Prostate gland (tissue), 2 donors: ENCODE data around the gene ETV5. TPM values are rescaled to one million over a fixed set of nuclear protein-coding genes. Genes with fewer than 3 reads are reported as not detected.

Source experiments
- DNase-seq: peaks from one replicate; pipeline ENCODE4 v3.0.0-alpha.2; 2019; ENCODE audit warnings: low spot score
- H3K27ac ChIP-seq, 2 donors: fragments of 200-600 bp; sonication (generic); 2 replicates each; pipeline ENCODE4 v1.5.1; 2017 to 2019
- H3K27me3 ChIP-seq: fragments of 200-600 bp; sonication (generic); replicated peaks from 2 replicates; pipeline ENCODE4 v1.5.1; 2019; ENCODE audit not compliant: insufficient read depth
- H3K36me3 ChIP-seq, 2 donors: fragments of 200-600 bp; sonication (generic); 1 replicate in 1 of 2; 2 replicates in 1 of 2; pipeline versions ENCODE4 v1.5.1 to v1.8.1; 2017 to 2019
- H3K4me1 ChIP-seq: fragments of 200-600 bp; sonication (generic); replicated peaks from 2 replicates; pipeline ENCODE4 v1.5.1; 2019
- H3K4me3 ChIP-seq, 2 donors: fragments of 200-600 bp; sonication (generic); 2 replicates each; pipeline ENCODE4 v1.5.1; 2017 to 2019
- H3K9me3 ChIP-seq: fragments of 200-600 bp; sonication (generic); 2 replicates; pipeline ENCODE4 v1.5.1; 2017
- CTCF ChIP-seq, 4 experiments: fragments of 200-600 bp in 2 of 4; fragments of 450-650 bp in 2 of 4; sonication (generic) in 2 of 4; IDR thresholded peaks; 1 replicate in 3 of 4; 2 replicates in 1 of 4; pipeline ENCODE4 v1.5.1; 2016 to 2019; ENCODE audit warnings: antibody characterized with exemption in 4 of 4, mild to moderate bottlenecking in 2 of 4, moderate library complexity in 2 of 4
- POLR2A ChIP-seq: fragments of 450-650 bp; IDR thresholded peaks from one replicate; pipeline ENCODE4 v1.6.1; 2016; ENCODE audit warnings: antibody characterized with exemption, mild to moderate bottlenecking
- POLR2AphosphoS5 ChIP-seq: sonication (generic); formaldehyde crosslinking; IDR thresholded peaks from one replicate; pipeline ENCODE4 v1.6.1; 2017; ENCODE audit warnings: antibody characterized with exemption
- WGBS: methylation state at CpG from one replicate; pipeline ENCODE4 v1.1.5; 2018; 5-methylcytosine and 5-hydroxymethylcytosine counted together
- intact Hi-C: fragments of 100-400 bp; cut with DNase I; formaldehyde crosslinking; loops from one replicate; pipeline ENCODE4 v1.14.2; 2022
- small RNA-seq, 2 donors: library from RNA; depleted of rRNA; stranded (forward); fragments of <200 nt; gene quantifications; one replicate each; pipeline ENCODE3, GENCODE V24; 2016
- total RNA-seq, 2 donors: library from RNA; depleted of rRNA; stranded (reverse); fragments of >200 nt; gene quantifications; one replicate each; pipeline ENCODE4 v1.1.0, GENCODE V29; 2016

The ETV5 gene
- total RNA-seq, 2 donors from 2014 or later: 16.5 to 17.6 TPM

DNA sequence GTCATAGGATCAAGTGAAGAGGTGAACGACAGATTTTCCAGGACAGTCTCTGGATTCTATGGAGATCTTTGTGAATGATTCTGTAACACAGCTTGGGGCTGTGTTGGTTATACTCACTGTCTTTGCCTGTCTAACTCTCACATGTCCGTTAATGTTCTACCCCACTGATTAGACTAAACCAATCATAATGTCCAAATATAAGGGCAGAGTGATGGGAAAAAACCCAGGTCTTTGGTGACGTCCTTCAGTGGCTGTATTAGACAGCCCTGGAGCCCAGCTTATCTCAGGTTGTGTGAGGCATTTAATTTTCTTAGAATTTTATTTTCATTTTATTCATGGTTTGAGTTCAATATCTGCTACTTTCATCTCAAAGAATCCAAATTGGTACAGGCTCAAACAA is 111.8 kb downstream of the ETV5 start:
- Histone ChIP-seq H3K27ac (no peak overlapping the region), H3K4me1 (no peaks in the 10 kb centered on the region), H3K36me3 (no peaks in the 10 kb centered on the region), H3K27me3 (no peaks in the 10 kb centered on the region), H3K9me3 (no peaks in the 10 kb centered on the region), H3K4me3 (no peak overlapping the region)
- no peak for DNase-seq
- no peak for TF ChIP-seq POLR2A
- TF ChIP-seq CTCF (IDR thresholded peaks at IDR 0.05): no peak
- TF ChIP-seq POLR2AphosphoS5: no peak
- 92% methylated on average over 3 of the region's 3 CpGs for WGBS
- intact Hi-C loops: no loop called here

Small RNAs within 50 kb of the gene (small RNA-seq; reads per million reads assigned to genes)
- 0 reads per million in 2 donors for gene RF00017

Other genes starting within 250 kb of the ETV5 start
- 100 to 1,000 TPM; 132 to 137 TPM for gene TRA2B, start 171.1 kb downstream of the ETV5 start, total RNA-seq